ENCODE results near the gene PIGR. TPM values are rescaled to one million over a fixed set of nuclear protein-coding genes. Genes with fewer than 3 reads are reported as not detected.

The PIGR gene
- total and polyA plus RNA-seq, 3 donors from 2014 or later = 0.38 TPM; not detected in 2

DNA sequence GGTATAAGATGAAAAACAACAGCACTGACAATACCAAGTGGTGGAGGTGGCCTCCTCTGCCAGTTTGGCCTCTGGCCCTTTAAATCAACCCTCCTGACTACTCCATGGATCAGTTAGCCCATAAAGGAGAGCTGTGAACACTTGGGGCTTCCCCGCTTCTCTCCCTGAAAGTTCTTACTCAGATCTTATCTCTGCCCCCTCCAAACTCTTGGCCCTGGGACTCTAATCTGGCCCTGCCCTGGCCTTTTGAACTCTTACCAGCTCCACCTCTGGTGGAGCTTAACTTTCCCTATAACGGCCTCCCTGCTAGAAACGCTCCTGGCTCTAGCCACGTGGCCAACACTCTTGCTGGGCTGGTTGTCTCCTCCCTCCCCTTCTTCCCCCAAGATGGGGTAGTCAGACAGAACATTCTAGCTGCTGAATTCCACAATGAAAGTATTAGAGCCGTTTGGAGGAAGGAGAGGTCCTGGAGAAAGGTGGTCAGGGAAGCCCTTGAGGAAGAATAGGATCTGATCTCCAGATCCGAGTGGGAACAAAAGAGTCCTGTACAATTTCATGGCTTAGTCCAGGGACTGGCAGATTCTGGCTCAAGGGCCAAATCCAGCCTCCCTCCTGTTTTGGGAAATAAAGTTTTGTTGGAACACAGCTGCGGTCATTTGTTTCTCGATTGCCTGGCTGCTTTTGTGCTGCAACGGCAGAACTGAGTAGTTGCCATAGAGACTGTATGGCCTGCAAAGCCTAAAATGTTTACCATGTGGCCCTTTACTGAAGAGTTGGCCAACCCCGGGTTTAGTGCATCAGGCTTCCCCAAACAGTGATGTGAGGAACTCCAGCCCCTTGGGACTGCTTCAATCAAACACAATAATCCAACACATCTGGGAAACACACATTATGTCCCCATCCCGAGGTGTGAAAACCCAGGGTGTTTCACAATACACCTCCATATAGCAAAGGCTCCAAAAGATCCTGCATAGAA lies 9.5 kb upstream of the PIGR start:
- no peaks in the 10 kb centered on the region for H3K9me3 ChIP-seq
- no peak for DNase-seq
- H3K27me3 ChIP-seq = no peaks in the 10 kb centered on the region
- intact Hi-C loops (cut with DNase I; ENCODE audit: low total_unique reads) = no loop called here
- TF ChIP-seq, protein P1, sequence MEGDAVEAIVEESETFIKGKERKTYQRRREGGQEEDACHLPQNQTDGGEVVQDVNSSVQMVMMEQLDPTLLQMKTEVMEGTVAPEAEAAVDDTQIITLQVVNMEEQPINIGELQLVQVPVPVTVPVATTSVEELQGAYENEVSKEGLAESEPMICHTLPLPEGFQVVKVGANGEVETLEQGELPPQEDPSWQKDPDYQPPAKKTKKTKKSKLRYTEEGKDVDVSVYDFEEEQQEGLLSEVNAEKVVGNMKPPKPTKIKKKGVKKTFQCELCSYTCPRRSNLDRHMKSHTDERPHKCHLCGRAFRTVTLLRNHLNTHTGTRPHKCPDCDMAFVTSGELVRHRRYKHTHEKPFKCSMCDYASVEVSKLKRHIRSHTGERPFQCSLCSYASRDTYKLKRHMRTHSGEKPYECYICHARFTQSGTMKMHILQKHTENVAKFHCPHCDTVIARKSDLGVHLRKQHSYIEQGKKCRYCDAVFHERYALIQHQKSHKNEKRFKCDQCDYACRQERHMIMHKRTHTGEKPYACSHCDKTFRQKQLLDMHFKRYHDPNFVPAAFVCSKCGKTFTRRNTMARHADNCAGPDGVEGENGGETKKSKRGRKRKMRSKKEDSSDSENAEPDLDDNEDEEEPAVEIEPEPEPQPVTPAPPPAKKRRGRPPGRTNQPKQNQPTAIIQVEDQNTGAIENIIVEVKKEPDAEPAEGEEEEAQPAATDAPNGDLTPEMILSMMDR (IDR thresholded peaks at IDR 0.05) = no peak
- no peak for TF ChIP-seq POLR2A (IDR thresholded peaks at IDR 0.05)
- H3K4me1 ChIP-seq = no peaks in the 10 kb centered on the region
- no peaks in the 10 kb centered on the region for H3K36me3 ChIP-seq (ENCODE audit: low read depth, missing control alignments)
- 66 to 69% methylated on average over 11 of the region's 11 CpGs for WGBS, 2 donors
- no peak overlapping the region for H3K27ac ChIP-seq
- no peak overlapping the region for H3K4me3 ChIP-seq

DNA sequence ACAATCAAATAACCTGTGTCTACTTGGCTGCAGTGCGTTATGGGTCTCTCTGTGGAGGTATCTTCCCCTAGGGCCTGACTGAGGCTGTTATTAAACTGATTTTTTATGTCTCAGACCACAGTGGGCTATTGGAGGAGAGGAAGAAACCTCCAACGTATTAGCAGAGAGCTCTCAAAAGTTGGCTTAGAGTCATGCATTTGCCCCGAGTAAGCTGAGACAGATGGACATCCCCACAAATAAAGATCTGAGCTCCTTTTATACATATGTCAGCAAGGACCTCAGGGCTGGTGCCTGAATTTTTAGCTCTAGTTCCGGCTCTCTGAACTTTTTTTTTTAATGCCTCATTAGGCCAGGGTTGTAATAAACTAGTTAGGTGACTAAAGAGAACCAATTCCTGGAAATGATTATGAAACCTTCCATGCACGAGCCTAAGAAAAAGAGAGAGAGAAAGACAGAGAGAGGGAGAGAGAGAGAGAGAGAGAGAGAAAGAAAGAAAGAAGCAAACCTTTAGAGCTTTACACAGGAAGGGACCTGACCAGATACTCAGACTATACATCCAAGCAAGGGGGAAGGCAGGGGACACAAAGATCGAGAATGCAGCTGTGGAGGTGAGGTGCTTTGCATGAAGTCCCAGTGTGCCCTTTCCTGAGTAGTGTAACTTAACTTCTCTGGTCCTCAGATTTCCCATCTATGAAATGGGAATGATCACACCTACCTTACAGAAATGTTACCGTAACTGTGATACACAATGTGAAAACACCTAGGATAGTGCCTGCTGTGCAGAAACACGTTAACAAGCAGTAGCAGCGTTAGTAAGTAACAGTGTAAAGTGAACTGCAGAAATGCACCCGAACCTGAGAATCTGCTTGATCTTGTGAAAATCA lies 8.4 kb upstream of the PIGR start:
- intact Hi-C loops (cut with DNase I; ENCODE audit: low total_unique reads) = no loop called here
- H3K36me3 ChIP-seq (ENCODE audit: low read depth, missing control alignments) = no peaks in the 10 kb centered on the region

GRCh38 chr1:206953626-206954025 lies 7.4 kb upstream of the PIGR start:
- TF ChIP-seq, protein P1 (IDR thresholded peaks at IDR 0.05) = no peak
- TF ChIP-seq POLR2A (IDR thresholded peaks at IDR 0.05) = no peak
- Histone ChIP-seq H3K4me3 (no peak overlapping the region), H3K9me3 (no peaks in the 10 kb centered on the region), H3K27me3 (no peaks in the 10 kb centered on the region), H3K4me1 (no peaks in the 10 kb centered on the region), H3K36me3 (ENCODE audit: low read depth, missing control alignments) (no peaks in the 10 kb centered on the region), H3K27ac (no peak overlapping the region)
- intact Hi-C loops (cut with DNase I; ENCODE audit: low total_unique reads) = no loop called here
- 87 to 95% methylated on average over 2 of the region's 2 CpGs for WGBS, 2 donors
- no peak for DNase-seq

More for the DNA sequence above, 8.4 kb upstream of the PIGR start:
- Histone ChIP-seq H3K4me1 (no peaks in the 10 kb centered on the region), H3K4me3 (no peak overlapping the region), H3K27ac (no peak overlapping the region), H3K27me3 (no peaks in the 10 kb centered on the region), H3K9me3 (no peaks in the 10 kb centered on the region)
- 86 to 88% methylated on average over 10 of the region's 10 CpGs for WGBS, 2 donors
- TF ChIP-seq POLR2A (IDR thresholded peaks at IDR 0.05) = no peak
- TF ChIP-seq, protein P1 (IDR thresholded peaks at IDR 0.05) = no peak
- no peak for DNase-seq

DNA sequence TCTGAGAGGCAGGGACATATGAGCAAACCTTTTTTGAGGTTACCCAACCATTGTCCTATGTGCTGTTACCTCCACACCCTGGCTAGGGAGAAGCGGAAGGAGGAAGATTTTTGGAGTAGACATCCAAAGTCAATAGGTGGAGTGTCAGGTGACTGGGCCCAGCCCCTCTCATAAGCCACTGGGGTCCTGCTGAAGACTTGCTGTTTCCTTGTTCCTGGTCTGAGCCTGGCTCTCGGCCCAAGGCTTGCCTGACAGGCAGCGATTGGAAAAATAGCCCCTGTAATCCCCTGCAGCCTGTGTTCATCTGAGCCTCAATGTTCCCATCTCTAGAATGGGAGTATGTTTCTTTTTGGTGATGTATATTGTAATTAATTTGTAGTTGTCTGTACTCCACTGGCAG lies 6.9 kb upstream of the PIGR start:
- Histone ChIP-seq H3K27me3 (no peaks in the 10 kb centered on the region), H3K4me3 (no peak overlapping the region), H3K36me3 (ENCODE audit: low read depth, missing control alignments) (no peaks in the 10 kb centered on the region), H3K4me1 (no peaks in the 10 kb centered on the region), H3K9me3 (no peaks in the 10 kb centered on the region), H3K27ac (no peak overlapping the region)
- no peak for DNase-seq
- WGBS, 2 donors = 92 to 94% methylated on average over 3 of the region's 3 CpGs
- TF ChIP-seq, protein P1 (IDR thresholded peaks at IDR 0.05) = no peak
- TF ChIP-seq POLR2A (IDR thresholded peaks at IDR 0.05) = no peak
- intact Hi-C loops (cut with DNase I; ENCODE audit: low total_unique reads) = no loop called here

Measured in testis (tissue), 3 donors.